ENCODE data around the gene METTL26.

DNA sequence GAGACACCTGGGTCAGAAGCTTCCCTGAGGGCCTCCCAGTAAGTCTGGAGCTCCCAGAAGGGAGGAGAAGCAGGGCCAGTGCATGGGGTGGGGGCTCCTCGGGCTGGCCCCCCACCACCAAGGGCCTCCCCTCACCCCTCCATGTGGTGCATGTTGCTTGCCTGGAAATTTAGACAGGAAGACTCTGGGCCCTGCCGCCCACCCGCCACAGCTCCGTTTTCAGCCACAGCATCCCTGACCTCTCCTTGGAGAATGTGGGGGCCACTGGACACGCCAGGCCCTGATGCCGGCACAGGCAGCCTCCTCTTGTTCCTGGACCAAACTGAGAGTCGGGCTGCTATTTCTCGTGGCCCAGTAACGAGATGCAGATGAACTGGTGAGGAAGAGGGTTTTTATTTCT, 2.7 kb upstream of the METTL26 start:
- TF ChIP-seq, protein P1, sequence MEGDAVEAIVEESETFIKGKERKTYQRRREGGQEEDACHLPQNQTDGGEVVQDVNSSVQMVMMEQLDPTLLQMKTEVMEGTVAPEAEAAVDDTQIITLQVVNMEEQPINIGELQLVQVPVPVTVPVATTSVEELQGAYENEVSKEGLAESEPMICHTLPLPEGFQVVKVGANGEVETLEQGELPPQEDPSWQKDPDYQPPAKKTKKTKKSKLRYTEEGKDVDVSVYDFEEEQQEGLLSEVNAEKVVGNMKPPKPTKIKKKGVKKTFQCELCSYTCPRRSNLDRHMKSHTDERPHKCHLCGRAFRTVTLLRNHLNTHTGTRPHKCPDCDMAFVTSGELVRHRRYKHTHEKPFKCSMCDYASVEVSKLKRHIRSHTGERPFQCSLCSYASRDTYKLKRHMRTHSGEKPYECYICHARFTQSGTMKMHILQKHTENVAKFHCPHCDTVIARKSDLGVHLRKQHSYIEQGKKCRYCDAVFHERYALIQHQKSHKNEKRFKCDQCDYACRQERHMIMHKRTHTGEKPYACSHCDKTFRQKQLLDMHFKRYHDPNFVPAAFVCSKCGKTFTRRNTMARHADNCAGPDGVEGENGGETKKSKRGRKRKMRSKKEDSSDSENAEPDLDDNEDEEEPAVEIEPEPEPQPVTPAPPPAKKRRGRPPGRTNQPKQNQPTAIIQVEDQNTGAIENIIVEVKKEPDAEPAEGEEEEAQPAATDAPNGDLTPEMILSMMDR (conservative IDR thresholded peaks at IDR 0.05 in 1 of 2, IDR thresholded peaks at IDR 0.05 in 1 of 2; ENCODE audit: extremely low read depth in 1 of 2, insufficient read depth in 1 of 2, low read depth in 1 of 2, low read length in 2 of 2), result no peak
- TF ChIP-seq EZH2 (IDR thresholded peaks at IDR 0.05; ENCODE audit: borderline replicate concordance, low read length), result no peak
